GM12801 (cell line): ENCODE data around the gene KIF5A.

Source experiments
- CTCF ChIP-seq: IDR thresholded peaks from one replicate; pipeline ENCODE4 v1.5.1; 2011; ENCODE audit warnings: control low read depth; ENCODE audit not compliant: insufficient read length; ENCODE audit errors: extremely low read depth

The KIF5A gene

GRCh38 chr12:57553343-57554202 is 3.7 kb downstream of the KIF5A start:
- no peak for TF ChIP-seq CTCF

- no peak for TF ChIP-seq CTCF
Observed at GRCh38 chr12:57554453-57554852, 4.6 kb downstream of the KIF5A start.

GRCh38 chr12:57554897-57555296 is 5.1 kb downstream of the KIF5A start:
- no peak for TF ChIP-seq CTCF

- no peak for TF ChIP-seq CTCF
Observed at GRCh38 chr12:57558864-57559263, 9.0 kb downstream of the KIF5A start.

- TF ChIP-seq CTCF, result no peak
Observed at GRCh38 chr12:57560516-57560915, 10.7 kb downstream of the KIF5A start.

GRCh38 chr12:57563358-57563757 is 13.5 kb downstream of the KIF5A start:
- no peak for TF ChIP-seq CTCF

- TF ChIP-seq CTCF, result no peak
Observed at GRCh38 chr12:57564178-57564740, 14.4 kb downstream of the KIF5A start.
